H9 (cell line): ENCODE data around the gene RNF217. TPM values are rescaled to one million over a fixed set of nuclear protein-coding genes. Genes with fewer than 3 reads are reported as not detected.

ENCODE experiments used
- DNase-seq: peaks from one replicate; pipeline ENCODE4 v3.0.0-alpha.2; 2017
- H2AFZ ChIP-seq: one replicate; pipeline ENCODE4 v1.6.1; 2013; ENCODE audit warnings: mild to moderate bottlenecking, low read length, control low read depth, moderate library complexity
- H2AK5ac ChIP-seq: 2 replicates; pipeline ENCODE4 v1.6.1; 2013; ENCODE audit warnings: low read length, control low read depth, mixed read lengths; ENCODE audit not compliant: insufficient read length
- H2BK120ac ChIP-seq: one replicate; pipeline ENCODE4 v1.6.1; 2013; ENCODE audit warnings: low read depth, mild to moderate bottlenecking, low read length, control low read depth, inconsistent platforms; ENCODE audit not compliant: poor library complexity, severe bottlenecking
- H2BK12ac ChIP-seq: 2 replicates; pipeline ENCODE4 v1.6.1; 2013; ENCODE audit warnings: low read length, control low read depth, mixed read lengths, low read depth; ENCODE audit not compliant: insufficient read length
- H2BK15ac ChIP-seq: 2 replicates; pipeline ENCODE4 v1.6.1; 2013; ENCODE audit warnings: low read depth, low read length, control low read depth
- H2BK20ac ChIP-seq: one replicate; pipeline ENCODE4 v1.6.1; 2013; ENCODE audit warnings: low read depth, mild to moderate bottlenecking, low read length, control low read depth, inconsistent platforms; ENCODE audit not compliant: poor library complexity, severe bottlenecking
- H2BK5ac ChIP-seq: 2 replicates; pipeline ENCODE4 v1.6.1; 2013; ENCODE audit warnings: low read length, control low read depth, mixed read lengths; ENCODE audit not compliant: insufficient read length
- H3K14ac ChIP-seq: 2 replicates; pipeline ENCODE4 v1.6.1; 2013; ENCODE audit warnings: low read length, control low read depth; ENCODE audit not compliant: insufficient read depth
- H3K18ac ChIP-seq: 2 replicates; pipeline ENCODE4 v1.6.1; 2013; ENCODE audit warnings: low read depth, mild to moderate bottlenecking, mixed read lengths, low read length, control low read depth; ENCODE audit not compliant: insufficient read length
- H3K23ac ChIP-seq: 2 replicates; pipeline ENCODE4 v1.6.1; 2013; ENCODE audit warnings: low read length, control low read depth, mixed read lengths, low read depth; ENCODE audit not compliant: insufficient read length
- H3K23me2 ChIP-seq: 2 replicates; pipeline ENCODE4 v1.6.1; 2013; ENCODE audit warnings: low read depth, mild to moderate bottlenecking, mixed read lengths, low read length, control low read depth; ENCODE audit not compliant: insufficient read length, poor library complexity, severe bottlenecking
- H3K27ac ChIP-seq: 2 replicates; pipeline ENCODE4 v1.5.1; 2013; ENCODE audit warnings: low read length, control low read depth, mixed read lengths, low read depth; ENCODE audit not compliant: insufficient read length
- H3K27me3 ChIP-seq: 2 replicates; pipeline ENCODE4 v1.6.1; 2013; ENCODE audit warnings: low read length, control low read depth, inconsistent platforms; ENCODE audit not compliant: insufficient read depth
- H3K4ac ChIP-seq: 2 replicates; pipeline ENCODE4 v1.6.1; 2013; ENCODE audit warnings: low read depth, mild to moderate bottlenecking, control low read depth, inconsistent platforms, low read length, moderate library complexity
- H3K4me1 ChIP-seq: 2 replicates; pipeline ENCODE4 v1.6.1; 2013; ENCODE audit warnings: low read length, control low read depth, inconsistent platforms; ENCODE audit not compliant: insufficient read depth
- H3K4me2 ChIP-seq: 2 replicates; pipeline ENCODE4 v1.6.1; 2013; ENCODE audit warnings: low read length, control low read depth, mixed read lengths; ENCODE audit not compliant: insufficient read length, insufficient read depth
- H3K56ac ChIP-seq: 2 replicates; pipeline ENCODE4 v1.6.1; 2013; ENCODE audit warnings: low read depth, mild to moderate bottlenecking, mixed read lengths, low read length, control low read depth; ENCODE audit not compliant: insufficient read length
- H3K79me1 ChIP-seq: 2 replicates; pipeline ENCODE4 v1.6.1; 2013; ENCODE audit warnings: low read depth, mild to moderate bottlenecking, moderate library complexity, low read length, control low read depth, inconsistent platforms; ENCODE audit not compliant: insufficient read depth, poor library complexity, severe bottlenecking
- H3K79me2 ChIP-seq: 2 replicates; pipeline ENCODE4 v1.6.1; 2013; ENCODE audit warnings: low read length, control low read depth, inconsistent platforms; ENCODE audit not compliant: insufficient read depth
- H3K9ac ChIP-seq: 2 replicates; pipeline ENCODE4 v1.6.1; 2013; ENCODE audit warnings: low read length, control low read depth, mixed read lengths; ENCODE audit not compliant: insufficient read length; ENCODE audit errors: extremely low read depth
- H3K9me3 ChIP-seq: one replicate; pipeline ENCODE4 v1.6.1; 2013; ENCODE audit warnings: low read depth, low read length, inconsistent platforms; ENCODE audit not compliant: control insufficient read depth
- H3T11ph ChIP-seq: one replicate; pipeline ENCODE4 v1.6.1; 2013; ENCODE audit warnings: mild to moderate bottlenecking, low read length, control low read depth, inconsistent platforms
- H4K20me1 ChIP-seq: one replicate; pipeline ENCODE4 v1.6.1; 2013; ENCODE audit not compliant: control insufficient read depth, insufficient read length, insufficient read depth
- H4K5ac ChIP-seq: 2 replicates; pipeline ENCODE4 v1.6.1; 2013; ENCODE audit warnings: low read depth, mild to moderate bottlenecking, mixed read lengths, low read length, control low read depth; ENCODE audit not compliant: insufficient read length
- H4K8ac ChIP-seq: replicated peaks from 2 replicates; pipeline ENCODE4 v1.6.1; 2013; ENCODE audit warnings: low read length, control low read depth, mixed read lengths, low read depth; ENCODE audit not compliant: insufficient read length
- H4K91ac ChIP-seq: 2 replicates; pipeline ENCODE4 v1.6.1; 2013; ENCODE audit warnings: low read depth, mild to moderate bottlenecking, moderate library complexity, mixed read lengths, low read length, control low read depth; ENCODE audit not compliant: insufficient read length
- H3K27ac Mint-ChIP-seq, 3 experiments: 2 replicates in 2 of 3; 3 replicates in 1 of 3; pipeline ENCODE4 v1.8.0; 2020 to 2021; ENCODE audit warnings: mixed read lengths in 3 of 3, mild to moderate bottlenecking in 1 of 3, moderate library complexity in 1 of 3
- H3K27me3 Mint-ChIP-seq: 2 replicates; pipeline ENCODE4 v1.8.0; 2021; ENCODE audit warnings: low read depth, mild to moderate bottlenecking, moderate library complexity, mixed read lengths
- H3K36me3 Mint-ChIP-seq, 3 experiments: 2 replicates in 2 of 3; 3 replicates in 1 of 3; pipeline ENCODE4 v1.8.0; 2020 to 2021; ENCODE audit warnings: low read depth in 3 of 3, mixed read lengths in 3 of 3; ENCODE audit not compliant: insufficient read depth in 1 of 3
- H3K4me1 Mint-ChIP-seq, 2 experiments: 2 replicates each; pipeline ENCODE4 v1.8.0; 2020; ENCODE audit warnings: mixed read lengths in 2 of 2
- H3K4me3 Mint-ChIP-seq, 2 experiments: 2 replicates in 1 of 2; 3 replicates in 1 of 2; pipeline ENCODE4 v1.8.0; 2020 to 2021; ENCODE audit warnings: mild to moderate bottlenecking in 2 of 2, mixed read lengths in 2 of 2, moderate library complexity in 1 of 2
- H3K9me3 Mint-ChIP-seq, 2 experiments: 2 replicates in 1 of 2; 3 replicates in 1 of 2; pipeline ENCODE4 v1.8.0; 2020; ENCODE audit warnings: mild to moderate bottlenecking in 2 of 2, mixed read lengths in 2 of 2, moderate library complexity in 1 of 2
- total RNA-seq: library from RNA; stranded (reverse); gene quantifications from 2 replicates; pipeline ENCODE4 v1.2.1, GENCODE V29; 2021
- TF ChIP-seq, protein P1 (sequence below): fragments of 200-600 bp; sonication (generic); conservative IDR thresholded peaks from 3 replicates; pipeline ENCODE4 v1.8.0; 2021; ENCODE audit warnings: antibody characterized with exemption, mild to moderate bottlenecking

Gene RNF217
- total RNA-seq, 1 experiment from 2014 or later: 9.6 TPM

DNA sequence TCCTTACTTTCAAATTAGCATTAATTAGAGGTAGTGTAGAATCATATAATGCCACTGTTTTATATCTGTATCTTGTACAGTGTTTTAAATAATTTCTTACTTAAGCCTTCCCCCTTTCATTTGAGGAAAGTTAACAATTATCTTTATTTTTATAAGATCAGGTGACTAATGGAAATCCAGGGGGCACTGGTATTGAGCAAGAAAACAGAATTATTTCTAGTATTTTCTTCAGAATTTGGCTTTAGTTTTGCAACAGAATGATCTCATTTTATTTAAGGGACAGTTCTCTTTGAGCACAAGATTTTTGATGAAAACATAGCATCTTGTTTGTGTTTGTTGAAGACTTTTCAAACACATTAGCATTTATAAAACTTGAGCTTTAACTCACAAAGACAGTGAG lies 55.9 kb downstream of the RNF217 start:
- Histone ChIP-seq H3K4me2 (no peak overlapping the region), H3K23me2 (no peaks in the 10 kb centered on the region)

More for the DNA sequence above, 55.9 kb downstream of the RNF217 start:
- H3K27ac ChIP-seq: no peak overlapping the region
- H3K27me3 ChIP-seq: no peaks in the 10 kb centered on the region
- no peak overlapping the region for H2BK15ac ChIP-seq
- Mint-ChIP-seq H3K27me3 (no peaks in the 10 kb centered on the region), H3K27ac (peak overlapping the region in 1 of 3 experiments; percentile 15; a peak in 1 of 7 replicates), H3K36me3 (no peaks in the 10 kb centered on the region; a peak in 1 of 7 replicates), H3K4me1 (peaks cover 25 to 26% of the 10 kb centered on the region in 2 experiments), H3K4me3 (no peak overlapping the region), H3K9me3 (no peaks in the 10 kb centered on the region)
- no peaks in the 10 kb centered on the region for H3K79me2 ChIP-seq
- H4K20me1 ChIP-seq: no peaks in the 10 kb centered on the region
- DNase-seq: no peak
- no peak overlapping the region for H3K9ac ChIP-seq
- H2BK20ac ChIP-seq: no peak overlapping the region
- H3K4ac ChIP-seq: no peak overlapping the region
- no peak overlapping the region for H3K23ac ChIP-seq
- TF ChIP-seq, protein P1, sequence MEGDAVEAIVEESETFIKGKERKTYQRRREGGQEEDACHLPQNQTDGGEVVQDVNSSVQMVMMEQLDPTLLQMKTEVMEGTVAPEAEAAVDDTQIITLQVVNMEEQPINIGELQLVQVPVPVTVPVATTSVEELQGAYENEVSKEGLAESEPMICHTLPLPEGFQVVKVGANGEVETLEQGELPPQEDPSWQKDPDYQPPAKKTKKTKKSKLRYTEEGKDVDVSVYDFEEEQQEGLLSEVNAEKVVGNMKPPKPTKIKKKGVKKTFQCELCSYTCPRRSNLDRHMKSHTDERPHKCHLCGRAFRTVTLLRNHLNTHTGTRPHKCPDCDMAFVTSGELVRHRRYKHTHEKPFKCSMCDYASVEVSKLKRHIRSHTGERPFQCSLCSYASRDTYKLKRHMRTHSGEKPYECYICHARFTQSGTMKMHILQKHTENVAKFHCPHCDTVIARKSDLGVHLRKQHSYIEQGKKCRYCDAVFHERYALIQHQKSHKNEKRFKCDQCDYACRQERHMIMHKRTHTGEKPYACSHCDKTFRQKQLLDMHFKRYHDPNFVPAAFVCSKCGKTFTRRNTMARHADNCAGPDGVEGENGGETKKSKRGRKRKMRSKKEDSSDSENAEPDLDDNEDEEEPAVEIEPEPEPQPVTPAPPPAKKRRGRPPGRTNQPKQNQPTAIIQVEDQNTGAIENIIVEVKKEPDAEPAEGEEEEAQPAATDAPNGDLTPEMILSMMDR: no peak
- H3K79me1 ChIP-seq: no peaks in the 10 kb centered on the region
- H2AFZ ChIP-seq: no peak overlapping the region
- H2AK5ac ChIP-seq: no peak overlapping the region
- H2BK5ac ChIP-seq: no peak overlapping the region
- H4K5ac ChIP-seq: no peak overlapping the region
- no peak overlapping the region for H2BK120ac ChIP-seq
- no peak overlapping the region for H3K18ac ChIP-seq
- no peak overlapping the region for H2BK12ac ChIP-seq
- no peak overlapping the region for H4K8ac ChIP-seq
- no peaks in the 10 kb centered on the region for H3K9me3 ChIP-seq
- H3K14ac ChIP-seq: no peak overlapping the region
- H3T11ph ChIP-seq: no peak overlapping the region
- H3K56ac ChIP-seq: no peak overlapping the region
- H3K4me1 ChIP-seq: peaks cover 8% of the 10 kb centered on the region; the same call in 1 of the 2 replicates
- no peak overlapping the region for H4K91ac ChIP-seq
